HG03520 (cell line): ENCODE measurements around the gene PSKH1.
A peak's percentile ranks its signal among the peaks of the same experiment; 100 is the strongest.

Source experiments
- ATAC-seq: cut with Tn5 transposase; IDR thresholded peaks from one replicate; pipeline ENCODE4 v1.9.1; 2021; ENCODE audit warnings: mild to moderate bottlenecking, moderate library complexity; ENCODE audit not compliant: unreplicated experiment

PSKH1 gene

GRCh38 chr16:67864594-67864993 is 28.5 kb upstream of the PSKH1 start:
- no peak for ATAC-seq

- no peak for ATAC-seq
Measured at GRCh38 chr16:67865318-67865717, 27.7 kb upstream of the PSKH1 start.

GRCh38 chr16:67868290-67868689 is 24.8 kb upstream of the PSKH1 start:
- ATAC-seq: no peak

- ATAC-seq: no peak
Measured at GRCh38 chr16:67869653-67870052, 23.4 kb upstream of the PSKH1 start.

GRCh38 chr16:67871256-67871655 is 21.8 kb upstream of the PSKH1 start:
- no peak for ATAC-seq

GRCh38 chr16:67872131-67872630 is 20.9 kb upstream of the PSKH1 start:
- ATAC-seq: no peak

GRCh38 chr16:67872631-67873434 is 20.2 kb upstream of the PSKH1 start, which contains the start of gene EDC4:
Gene EDC4 (plus strand): TSS chr16:67873052. CDS start chr16:67873262, 210 bp downstream.
- ATAC-seq: peak; percentile 66

GRCh38 chr16:67873435-67874370 is 19.4 kb upstream of the PSKH1 start:
- peak; percentile 11 for ATAC-seq

GRCh38 chr16:67874372-67874771 is 18.7 kb upstream of the PSKH1 start:
- no peak for ATAC-seq

GRCh38 chr16:67877064-67877463 is 16.0 kb upstream of the PSKH1 start:
- no peak for ATAC-seq

GRCh38 chr16:67878232-67878631 is 14.8 kb upstream of the PSKH1 start:
- no peak for ATAC-seq

- no peak for ATAC-seq
Measured at GRCh38 chr16:67878846-67879245, 14.2 kb upstream of the PSKH1 start.

GRCh38 chr16:67879462-67879861 is 13.6 kb upstream of the PSKH1 start:
- no peak for ATAC-seq

- no peak for ATAC-seq
Measured at GRCh38 chr16:67879936-67880335, 13.1 kb upstream of the PSKH1 start.

GRCh38 chr16:67880584-67880983 is 12.5 kb upstream of the PSKH1 start:
- no peak for ATAC-seq

GRCh38 chr16:67881621-67882161 is 11.4 kb upstream of the PSKH1 start:
- no peak for ATAC-seq

GRCh38 chr16:67882374-67883145 is 10.5 kb upstream of the PSKH1 start:
- no peak for ATAC-seq

- no peak for ATAC-seq
Measured at GRCh38 chr16:67883146-67883871, 9.7 kb upstream of the PSKH1 start.

- no peak for ATAC-seq
Measured at GRCh38 chr16:67883872-67884261, 9.2 kb upstream of the PSKH1 start.

GRCh38 chr16:67884684-67885083 is 8.4 kb upstream of the PSKH1 start, which contains the start of gene NRN1L:
Gene NRN1L (plus strand): TSS chr16:67884885. CDS start chr16:67884904, 19 bp downstream.
- no peak for ATAC-seq
